PC-3 (cell line): ENCODE data around the gene MAPK13. TPM values are rescaled to one million over a fixed set of nuclear protein-coding genes. Genes with fewer than 3 reads are reported as not detected.

Experiments used
- ATAC-seq: fragments of 200-7000 bp; cut with Tn5 transposase; 2 replicates; pipeline ENCODE4 v1.9.1; 2020; ENCODE audit warnings: mild to moderate bottlenecking, moderate library complexity
- BruUV-seq: library from RNA; stranded (reverse); fragments of 400-500 nt; replicated peaks from 2 replicates; lab custom pipeline; 2021; lab: Mats Ljungman, UMichigan
- CTCF ChIA-PET: fragments of 300-600 bp; sonication (Branson Sonifier 250); formaldehyde crosslinking; loops from one replicate; lab custom pipeline; 2022; ENCODE audit warnings: antibody characterized with exemption; lab: Charles Lee
- POLR2A ChIA-PET: fragments of 300-600 bp; sonication (Branson Sonifier 250); formaldehyde crosslinking; loops from one replicate; lab custom pipeline; 2022; ENCODE audit warnings: antibody characterized with exemption; ENCODE audit not compliant: unreplicated experiment; lab: Charles Lee
- DNase-seq: peaks from one replicate; pipeline ENCODE4 v3.0.0-alpha.2; 2015
- H2AFZ ChIP-seq: fragments of 300-600 bp; sonication (generic); 2 replicates; pipeline ENCODE4 v1.6.0; 2016; ENCODE audit warnings: antibody characterized with exemption, low read length
- H3F3A ChIP-seq: fragments of 300-600 bp; sonication (generic); one replicate; pipeline ENCODE4 v1.6.0; 2017; ENCODE audit warnings: antibody characterized with exemption, low read length, control low read depth, mild to moderate bottlenecking; ENCODE audit not compliant: unreplicated experiment
- H3K27ac ChIP-seq: fragments of 300-600 bp; sonication (generic); 2 replicates; pipeline ENCODE4 v1.5.1; 2016; ENCODE audit warnings: mild to moderate bottlenecking, low read length
- H3K27me3 ChIP-seq: fragments of 300-600 bp; sonication (generic); 2 replicates; pipeline ENCODE4 v1.6.1; 2016; ENCODE audit warnings: low read length, mixed read lengths
- H3K36me3 ChIP-seq: fragments of 300-600 bp; sonication (generic); 2 replicates; pipeline ENCODE4 v1.6.1; 2016; ENCODE audit warnings: low read depth, mixed run types, low read length, mixed read lengths
- H3K4me1 ChIP-seq: fragments of 300-600 bp; sonication (generic); 2 replicates; pipeline ENCODE4 v1.5.1; 2016; ENCODE audit warnings: low read length; ENCODE audit not compliant: insufficient read depth
- H3K4me2 ChIP-seq: fragments of 300-600 bp; sonication (generic); 2 replicates; pipeline ENCODE4 v1.6.0; 2016; ENCODE audit warnings: low read length
- H3K4me3 ChIP-seq: fragments of 300-600 bp; sonication (generic); 2 replicates; pipeline ENCODE4 v1.5.1; 2016; ENCODE audit warnings: mild to moderate bottlenecking, low read length, mixed read lengths
- H3K79me2 ChIP-seq: fragments of 300-600 bp; sonication (generic); 2 replicates; pipeline ENCODE4 v1.6.1; 2017; ENCODE audit warnings: low read length, mixed read lengths
- H3K9ac ChIP-seq: fragments of 300-600 bp; sonication (generic); 2 replicates; pipeline ENCODE4 v1.6.0; 2016; ENCODE audit warnings: mild to moderate bottlenecking, low read length
- H3K9me2 ChIP-seq: fragments of 300-600 bp; sonication (generic); replicated peaks from 2 replicates; pipeline ENCODE4 v1.6.1; 2016; ENCODE audit warnings: mixed run types, low read length, mixed read lengths
- H3K9me3 ChIP-seq: fragments of 300-600 bp; sonication (generic); 2 replicates; pipeline ENCODE4 v1.6.1; 2016; ENCODE audit warnings: low read length, mixed read lengths
- H4K20me1 ChIP-seq: fragments of 300-600 bp; sonication (generic); 2 replicates; pipeline ENCODE4 v1.6.1; 2016; ENCODE audit warnings: low read length, mixed read lengths
- CTCF ChIP-seq: fragments of 300-600 bp; sonication (generic); conservative IDR thresholded peaks from 2 replicates; pipeline ENCODE4 v1.5.1; 2017; ENCODE audit warnings: antibody characterized with exemption, low read depth, mild to moderate bottlenecking, low read length
- EZH2 ChIP-seq: fragments of 300-600 bp; sonication (generic); IDR thresholded peaks from one replicate; pipeline ENCODE4 v1.6.1; 2017; ENCODE audit warnings: antibody characterized with exemption, mild to moderate bottlenecking, low read length; ENCODE audit not compliant: unreplicated experiment
- EZH2phosphoT487 ChIP-seq: fragments of 300-600 bp; sonication (generic); IDR thresholded peaks from 2 replicates; pipeline ENCODE4 v1.6.1; 2018; ENCODE audit warnings: mild to moderate bottlenecking, antibody characterized with exemption, low read length, borderline replicate concordance
- intact Hi-C: fragments of 100-400 bp; cut with micrococcal nuclease; formaldehyde crosslinking; loops from 2 replicates; pipeline ENCODE4 v1.9.0; 2023
- total RNA-seq: library from RNA; depleted of rRNA; stranded (reverse); fragments of >200 nt; gene quantifications from 2 replicates; pipeline ENCODE4 v1.2.3, GENCODE V29; 2014

The MAPK13 gene
- total RNA-seq, 1 experiment from 2014 or later = 41.4 TPM

- ChIA-PET POLR2A (no interaction called here), CTCF (no interaction called here)
- Histone ChIP-seq H4K20me1 (no peaks in the 10 kb centered on the region), H3K4me2 (no peak overlapping the region), H3K27me3 (no peaks in the 10 kb centered on the region), H3K9ac (no peak overlapping the region), H3K9me2 (no peaks in the 10 kb centered on the region), H3F3A (no peaks in the 10 kb centered on the region), H3K4me3 (no peak overlapping the region), H3K27ac (no peak overlapping the region), H3K79me2 (no peaks in the 10 kb centered on the region), H3K36me3 (no peaks in the 10 kb centered on the region), H3K4me1 (no peaks in the 10 kb centered on the region), H3K9me3 (no peaks in the 10 kb centered on the region), H2AFZ (no peak overlapping the region)
- intact Hi-C loops = no loop called here
- TF ChIP-seq EZH2 (no peak), EZH2phosphoT487 (no peak), CTCF (no peak)
- DNase-seq (no peak), ATAC-seq (no peak)
- no TSS peak for BruUV-seq
These were observed 49.8 kb downstream of the MAPK13 start for GRCh38 chr6:36180126-36180525.

GRCh38 chr6:36184311-36184710 lies 54.0 kb downstream of the MAPK13 start:
- ChIA-PET CTCF (no interaction called here), POLR2A (no interaction called here)
- Histone ChIP-seq H3K4me1 (no peaks in the 10 kb centered on the region), H3K4me2 (no peak overlapping the region), H3K36me3 (no peaks in the 10 kb centered on the region), H3K9me3 (no peaks in the 10 kb centered on the region), H3K9me2 (no peaks in the 10 kb centered on the region), H2AFZ (no peak overlapping the region), H3K27me3 (no peaks in the 10 kb centered on the region), H4K20me1 (no peaks in the 10 kb centered on the region), H3F3A (no peaks in the 10 kb centered on the region), H3K79me2 (no peaks in the 10 kb centered on the region), H3K4me3 (no peak overlapping the region), H3K9ac (no peak overlapping the region), H3K27ac (no peak overlapping the region)
- intact Hi-C loops = no loop called here
- DNase-seq (no peak), ATAC-seq (no peak)
- TF ChIP-seq EZH2 (no peak), EZH2phosphoT487 (no peak), CTCF (no peak)
- BruUV-seq = no TSS peak

GRCh38 chr6:36186199-36186598 lies 55.9 kb downstream of the MAPK13 start:
- ChIA-PET CTCF (no interaction called here), POLR2A (no interaction called here)
- intact Hi-C loops = no loop called here
- H2AFZ ChIP-seq = no peak overlapping the region
- no peak overlapping the region for H3K4me2 ChIP-seq
- no peaks in the 10 kb centered on the region for H3K9me2 ChIP-seq
- H3K4me1 ChIP-seq = no peaks in the 10 kb centered on the region
- H3F3A ChIP-seq = no peaks in the 10 kb centered on the region
- H3K9ac ChIP-seq = no peak overlapping the region
- no peak overlapping the region for H3K4me3 ChIP-seq
- no peaks in the 10 kb centered on the region for H3K27me3 ChIP-seq
- H3K79me2 ChIP-seq = no peaks in the 10 kb centered on the region
- ATAC-seq = no peak
- no peaks in the 10 kb centered on the region for H3K9me3 ChIP-seq
- no peak for DNase-seq
- no TSS peak for BruUV-seq
- no peaks in the 10 kb centered on the region for H3K36me3 ChIP-seq
- no peak overlapping the region for H3K27ac ChIP-seq
- TF ChIP-seq CTCF (no peak), EZH2phosphoT487 (no peak), EZH2 (no peak)
- no peaks in the 10 kb centered on the region for H4K20me1 ChIP-seq
